Measurements from ENCODE around the gene KDF1. TPM values are rescaled to one million over a fixed set of nuclear protein-coding genes. Genes with fewer than 3 reads are reported as not detected.
"Not testable (repeated sequence)": the region's sequence is repeated elsewhere in the genome, so short reads cannot be mapped to it uniquely, and the experiment has no call there.

KDF1 gene
- total RNA-seq, 2 experiments from 2014 or later, result not detected

DNA sequence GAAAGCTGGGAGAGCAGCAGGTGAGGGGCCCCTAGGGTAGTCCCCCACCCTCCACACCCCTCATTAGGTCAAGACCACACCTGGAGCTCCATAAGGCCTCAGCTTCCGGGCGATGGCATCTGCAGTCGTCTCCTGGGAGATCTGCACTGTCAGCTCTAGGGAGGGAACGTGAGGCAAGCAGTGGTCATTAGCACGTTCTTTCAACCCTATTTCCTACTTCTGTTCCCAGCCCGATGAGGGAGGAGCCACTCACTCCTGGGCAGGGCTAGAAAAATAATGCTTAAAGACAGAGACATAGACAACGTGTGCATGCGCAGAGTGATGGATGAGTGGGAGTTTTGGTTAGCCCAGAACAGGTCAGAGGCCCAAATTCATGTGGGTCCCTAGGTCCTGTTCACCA lies 9.7 kb downstream of the KDF1 start:
- H3K9me2 ChIP-seq (ENCODE audit: insufficient read depth, low read length), result no peaks in the 10 kb centered on the region
- no TSS peak for BruUV-seq (replicated peaks)
- no peak for DNase-seq (ENCODE audit: low spot score)
- no peak overlapping the region for H3K27ac ChIP-seq (ENCODE audit: low read depth, low read length, poor library complexity, severe bottlenecking)
- ChIA-PET CTCF (ENCODE audit: unreplicated experiment) (no interaction called here), POLR2A (no interaction called here)
- intact Hi-C loops (cut with micrococcal nuclease; ENCODE audit: unreplicated experiment), result no loop called here
- H3K4me1 ChIP-seq (ENCODE audit: insufficient read depth, low read length, poor library complexity, severe bottlenecking), result no peaks in the 10 kb centered on the region
- no peaks in the 10 kb centered on the region for H3K9me3 ChIP-seq (ENCODE audit: low read length)
- TF ChIP-seq, protein P1, sequence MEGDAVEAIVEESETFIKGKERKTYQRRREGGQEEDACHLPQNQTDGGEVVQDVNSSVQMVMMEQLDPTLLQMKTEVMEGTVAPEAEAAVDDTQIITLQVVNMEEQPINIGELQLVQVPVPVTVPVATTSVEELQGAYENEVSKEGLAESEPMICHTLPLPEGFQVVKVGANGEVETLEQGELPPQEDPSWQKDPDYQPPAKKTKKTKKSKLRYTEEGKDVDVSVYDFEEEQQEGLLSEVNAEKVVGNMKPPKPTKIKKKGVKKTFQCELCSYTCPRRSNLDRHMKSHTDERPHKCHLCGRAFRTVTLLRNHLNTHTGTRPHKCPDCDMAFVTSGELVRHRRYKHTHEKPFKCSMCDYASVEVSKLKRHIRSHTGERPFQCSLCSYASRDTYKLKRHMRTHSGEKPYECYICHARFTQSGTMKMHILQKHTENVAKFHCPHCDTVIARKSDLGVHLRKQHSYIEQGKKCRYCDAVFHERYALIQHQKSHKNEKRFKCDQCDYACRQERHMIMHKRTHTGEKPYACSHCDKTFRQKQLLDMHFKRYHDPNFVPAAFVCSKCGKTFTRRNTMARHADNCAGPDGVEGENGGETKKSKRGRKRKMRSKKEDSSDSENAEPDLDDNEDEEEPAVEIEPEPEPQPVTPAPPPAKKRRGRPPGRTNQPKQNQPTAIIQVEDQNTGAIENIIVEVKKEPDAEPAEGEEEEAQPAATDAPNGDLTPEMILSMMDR (conservative IDR thresholded peaks at IDR 0.05; ENCODE audit: low read length), result no peak
- no peak for TF ChIP-seq EZH2phosphoT487 (IDR thresholded peaks at IDR 0.05; ENCODE audit: borderline replicate concordance, low read depth, low read length)
- no peak overlapping the region for H3K4me3 ChIP-seq (ENCODE audit: low read depth, low read length, poor library complexity, severe bottlenecking)
- no peak overlapping the region for H3K4me2 ChIP-seq (ENCODE audit: low read length)
- no peaks in the 10 kb centered on the region for H3K79me2 ChIP-seq (ENCODE audit: insufficient read depth, low read depth, low read length)
- H3K36me3 ChIP-seq (ENCODE audit: insufficient read depth, low read length), result peaks cover 18% of the 10 kb centered on the region
- H2AFZ ChIP-seq (ENCODE audit: low read length), result no peak overlapping the region
- H4K20me1 ChIP-seq (ENCODE audit: insufficient read depth, low read length), result no peaks in the 10 kb centered on the region

DNA sequence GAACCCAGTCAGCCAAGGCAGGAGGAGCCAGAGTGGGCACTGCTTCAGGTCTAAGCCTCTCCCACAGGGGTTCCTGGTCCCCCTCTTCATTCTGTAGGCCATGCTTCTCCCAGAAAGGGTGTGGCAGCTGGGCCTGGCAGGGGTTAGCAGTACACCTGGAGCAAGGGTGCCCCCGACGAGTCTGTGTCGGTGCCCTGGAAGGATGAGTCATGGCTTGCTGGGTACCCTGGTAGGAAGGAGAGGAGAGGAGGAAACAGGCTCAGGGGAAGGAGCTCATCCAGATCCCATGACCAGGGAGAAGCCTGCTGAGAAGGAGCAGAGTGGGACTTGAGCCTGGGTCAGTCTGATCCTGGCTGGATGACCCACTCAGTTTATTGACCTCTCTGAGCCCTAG lies 10.3 kb downstream of the KDF1 start:
- no peaks in the 10 kb centered on the region for H3K79me2 ChIP-seq (ENCODE audit: insufficient read depth, low read depth, low read length)
- H3K36me3 ChIP-seq (ENCODE audit: insufficient read depth, low read length), result peaks cover 25% of the 10 kb centered on the region
- no peak for TF ChIP-seq EZH2phosphoT487 (IDR thresholded peaks at IDR 0.05; ENCODE audit: borderline replicate concordance, low read depth, low read length)
- TF ChIP-seq, protein P1 (conservative IDR thresholded peaks at IDR 0.05; ENCODE audit: low read length), result no peak
- H2AFZ ChIP-seq (ENCODE audit: low read length), result no peak overlapping the region
- intact Hi-C loops (cut with micrococcal nuclease; ENCODE audit: unreplicated experiment), result no loop called here
- no peaks in the 10 kb centered on the region for H4K20me1 ChIP-seq (ENCODE audit: insufficient read depth, low read length)
- H3K27ac ChIP-seq (ENCODE audit: low read depth, low read length, poor library complexity, severe bottlenecking), result no peak overlapping the region
- ChIA-PET CTCF (ENCODE audit: unreplicated experiment) (no interaction called here), POLR2A (no interaction called here)
- H3K4me2 ChIP-seq (ENCODE audit: low read length), result no peak overlapping the region
- BruUV-seq (replicated peaks), result no TSS peak
- no peaks in the 10 kb centered on the region for H3K9me2 ChIP-seq (ENCODE audit: insufficient read depth, low read length)
- no peaks in the 10 kb centered on the region for H3K9me3 ChIP-seq (ENCODE audit: low read length)
- H3K4me1 ChIP-seq (ENCODE audit: insufficient read depth, low read length, poor library complexity, severe bottlenecking), result no peaks in the 10 kb centered on the region
- no peak overlapping the region for H3K4me3 ChIP-seq (ENCODE audit: low read depth, low read length, poor library complexity, severe bottlenecking)
- DNase-seq (ENCODE audit: low spot score), result no peak

DNA sequence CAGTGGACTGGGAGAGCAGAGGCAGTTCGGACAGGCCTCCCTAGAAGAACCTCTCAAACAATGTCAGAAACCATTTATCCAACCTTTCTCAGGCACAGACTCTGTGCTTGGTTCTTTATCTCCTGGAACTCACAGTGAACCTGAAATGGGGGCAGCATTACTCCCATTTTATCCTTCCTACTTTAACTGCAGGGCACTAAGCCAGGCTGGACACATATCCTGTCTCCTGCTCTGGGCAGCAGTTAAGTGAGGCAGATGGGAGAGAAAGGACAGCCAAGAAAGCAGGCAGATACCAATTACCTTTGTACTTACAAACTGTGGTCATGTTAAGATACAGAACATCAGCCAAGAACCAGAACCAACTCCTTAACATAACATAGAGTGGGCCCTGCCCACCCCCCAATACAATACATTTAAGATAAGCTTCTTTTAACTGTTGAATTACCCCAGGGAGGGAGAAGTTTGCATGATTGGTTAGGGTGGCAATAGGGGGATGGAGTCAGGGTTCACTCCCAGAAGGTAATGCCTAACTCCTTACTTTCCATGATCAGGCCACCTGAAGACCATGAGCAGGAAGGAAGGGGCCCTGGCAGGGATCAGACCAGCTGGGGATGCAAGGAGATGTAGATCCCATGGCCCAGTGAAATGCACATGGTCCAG lies 10.9 kb downstream of the KDF1 start:
- no peaks in the 10 kb centered on the region for H3K4me1 ChIP-seq (ENCODE audit: insufficient read depth, low read length, poor library complexity, severe bottlenecking)
- H3K4me2 ChIP-seq (ENCODE audit: low read length), result no peak overlapping the region
- POLR2A ChIA-PET, result no interaction called here
- no TSS peak for BruUV-seq (replicated peaks)
- H3K27ac ChIP-seq (ENCODE audit: low read depth, low read length, poor library complexity, severe bottlenecking), result no peak overlapping the region
- intact Hi-C loops (cut with micrococcal nuclease; ENCODE audit: unreplicated experiment), result no loop called here
- no peak for TF ChIP-seq EZH2phosphoT487 (IDR thresholded peaks at IDR 0.05; ENCODE audit: borderline replicate concordance, low read depth, low read length)
- TF ChIP-seq, protein P1 (conservative IDR thresholded peaks at IDR 0.05; ENCODE audit: low read length), result no peak
- no peak overlapping the region for H2AFZ ChIP-seq (ENCODE audit: low read length)
- no peaks in the 10 kb centered on the region for H3K79me2 ChIP-seq (ENCODE audit: insufficient read depth, low read depth, low read length)
- H4K20me1 ChIP-seq (ENCODE audit: insufficient read depth, low read length), result no peaks in the 10 kb centered on the region
- CTCF ChIA-PET (ENCODE audit: unreplicated experiment), result no interaction called here
- H3K9me2 ChIP-seq (ENCODE audit: insufficient read depth, low read length), result no peaks in the 10 kb centered on the region
- H3K4me3 ChIP-seq (ENCODE audit: low read depth, low read length, poor library complexity, severe bottlenecking), result no peak overlapping the region
- no peaks in the 10 kb centered on the region for H3K9me3 ChIP-seq (ENCODE audit: low read length)
- DNase-seq (ENCODE audit: low spot score), result no peak
- H3K36me3 ChIP-seq (ENCODE audit: insufficient read depth, low read length), result peaks cover 30% of the 10 kb centered on the region

DNA sequence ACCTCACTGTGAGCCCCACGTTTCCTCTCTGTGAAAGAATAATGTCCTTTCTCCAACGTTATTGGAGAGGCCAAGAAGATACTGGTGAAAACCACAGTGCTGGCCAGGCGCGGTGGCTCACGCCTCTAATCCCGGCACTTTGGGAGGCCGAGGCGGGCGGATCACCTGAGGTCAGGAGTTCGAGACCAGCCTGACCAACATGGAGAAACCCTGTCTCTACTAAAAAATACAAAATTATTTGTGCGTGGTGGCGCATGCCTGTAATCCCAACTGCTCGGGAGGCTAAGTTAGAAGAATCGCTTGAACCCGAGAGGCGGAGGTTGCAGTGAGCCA lies 11.6 kb downstream of the KDF1 start:
- BruUV-seq (replicated peaks); H4K20me1 ChIP-seq (ENCODE audit: insufficient read depth, low read length); H3K4me2 ChIP-seq (ENCODE audit: low read length); CTCF ChIA-PET (ENCODE audit: unreplicated experiment); H3K4me3 ChIP-seq (ENCODE audit: low read depth, low read length, poor library complexity, severe bottlenecking); intact Hi-C loops (cut with micrococcal nuclease; ENCODE audit: unreplicated experiment); H3K27ac ChIP-seq (ENCODE audit: low read depth, low read length, poor library complexity, severe bottlenecking); H3K79me2 ChIP-seq (ENCODE audit: insufficient read depth, low read depth, low read length); H3K9me2 ChIP-seq (ENCODE audit: insufficient read depth, low read length); H3K9me3 ChIP-seq (ENCODE audit: low read length); H3K4me1 ChIP-seq (ENCODE audit: insufficient read depth, low read length, poor library complexity, severe bottlenecking); POLR2A ChIA-PET; DNase-seq (ENCODE audit: low spot score); H2AFZ ChIP-seq (ENCODE audit: low read length): not testable (repeated sequence)
- peaks cover 36% of the 10 kb centered on the region for H3K36me3 ChIP-seq (ENCODE audit: insufficient read depth, low read length)
